Left lung (tissue), 10 donors: ENCODE measurements around the gene TRIM14. TPM values are rescaled to one million over a fixed set of nuclear protein-coding genes. Genes with fewer than 3 reads are reported as not detected.

Source experiments
- ATAC-seq: fragments of 200-7000 bp; cut with Tn5 transposase; one replicate; pipeline ENCODE4 v1.9.1; 2020; ENCODE audit warnings: moderate library complexity
- DNase-seq, 4 donors: peaks; one replicate each; pipeline ENCODE4 v3.0.0-alpha.2; 2013 to 2020
- H3K27ac ChIP-seq, 2 donors: fragments of 200-600 bp; sonication (generic) in 1 of 2; one replicate each; pipeline versions ENCODE4 v1.5.0 to v1.8.0; 2020 to 2021
- H3K27me3 ChIP-seq, 2 donors: fragments of 200-600 bp; sonication (generic) in 1 of 2; one replicate each; pipeline versions ENCODE4 v1.5.0 to v1.8.0; 2020 to 2021
- H3K36me3 ChIP-seq, 2 donors: fragments of 200-600 bp; sonication (generic) in 1 of 2; one replicate each; pipeline versions ENCODE4 v1.5.0 to v1.8.0; 2020 to 2021
- H3K4me1 ChIP-seq, 2 donors: fragments of 200-600 bp; one replicate each; pipeline ENCODE4 v1.8.0; 2021
- H3K4me3 ChIP-seq, 2 donors: fragments of 200-600 bp; sonication (generic) in 1 of 2; one replicate each; pipeline versions ENCODE4 v1.5.0 to v1.8.0; 2020 to 2021; ENCODE audit warnings: mild to moderate bottlenecking in 1 of 2
- H3K9me3 ChIP-seq, 2 donors: fragments of 200-600 bp; sonication (generic) in 1 of 2; one replicate each; pipeline versions ENCODE4 v1.5.0 to v1.8.0; 2020 to 2021
- intact Hi-C, 2 donors: fragments of 100-400 bp; cut with DNase I; formaldehyde crosslinking; loops; one replicate each; pipeline versions ENCODE4 v1.11.2 to v1.14.2; 2022
- polyA plus RNA-seq, 6 donors: library from polyadenylated mRNA; unstranded; fragments of 120-200 nt; gene quantifications; one replicate each; pipeline ENCODE4 v1.2.1, GENCODE V29; 2013; ENCODE audit not compliant: insufficient read length in 6 of 6
- total RNA-seq, 2 donors: library from RNA; stranded (reverse); fragmentation: NEBNext Ultra II Directional; extraction: Animal tissue kit (Norgen Biotek cat#: 25700); gene quantifications; one replicate each; pipeline ENCODE4 v1.2.1, GENCODE V29; 2021
- TF ChIP-seq, protein P1 (sequence below), 2 donors: fragments of 200-600 bp; sonication (generic) in 1 of 2; IDR thresholded peaks; one replicate each; pipeline versions ENCODE4 v1.5.0 to v1.8.0; 2021; ENCODE audit warnings: antibody characterized with exemption in 2 of 2
- donor health status: DM: no; HTN: yes; CAD: no.
- donor health status: DM: no; HTN: no; CAD: no.

TRIM14 gene
- total and polyA plus RNA-seq, 8 donors, result 9.0 to 37.2 (median 10.4) TPM

- Histone ChIP-seq H3K4me1 (peaks cover 6 to 39% of the 10 kb centered on the region in 2 donors), H3K27me3 (no peaks in the 10 kb centered on the region), H3K36me3 (peaks cover 0 to 27% of the 10 kb centered on the region in 2 donors), H3K27ac (peak overlapping the region; percentile 94 to 99), H3K9me3 (no peaks in the 10 kb centered on the region), H3K4me3 (peak overlapping the region; percentile 86 to 92)
- intact Hi-C loops, result no loop called here
- DNase-seq, result peak in 1 of 4 donors; percentile 18
- TF ChIP-seq, protein P1, sequence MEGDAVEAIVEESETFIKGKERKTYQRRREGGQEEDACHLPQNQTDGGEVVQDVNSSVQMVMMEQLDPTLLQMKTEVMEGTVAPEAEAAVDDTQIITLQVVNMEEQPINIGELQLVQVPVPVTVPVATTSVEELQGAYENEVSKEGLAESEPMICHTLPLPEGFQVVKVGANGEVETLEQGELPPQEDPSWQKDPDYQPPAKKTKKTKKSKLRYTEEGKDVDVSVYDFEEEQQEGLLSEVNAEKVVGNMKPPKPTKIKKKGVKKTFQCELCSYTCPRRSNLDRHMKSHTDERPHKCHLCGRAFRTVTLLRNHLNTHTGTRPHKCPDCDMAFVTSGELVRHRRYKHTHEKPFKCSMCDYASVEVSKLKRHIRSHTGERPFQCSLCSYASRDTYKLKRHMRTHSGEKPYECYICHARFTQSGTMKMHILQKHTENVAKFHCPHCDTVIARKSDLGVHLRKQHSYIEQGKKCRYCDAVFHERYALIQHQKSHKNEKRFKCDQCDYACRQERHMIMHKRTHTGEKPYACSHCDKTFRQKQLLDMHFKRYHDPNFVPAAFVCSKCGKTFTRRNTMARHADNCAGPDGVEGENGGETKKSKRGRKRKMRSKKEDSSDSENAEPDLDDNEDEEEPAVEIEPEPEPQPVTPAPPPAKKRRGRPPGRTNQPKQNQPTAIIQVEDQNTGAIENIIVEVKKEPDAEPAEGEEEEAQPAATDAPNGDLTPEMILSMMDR (IDR thresholded peaks at IDR 0.05), result no peak
- ATAC-seq, result peak; percentile 5
Measured at GRCh38 chr9:98057138-98057799, 61.8 kb downstream of the TRIM14 start.

DNA sequence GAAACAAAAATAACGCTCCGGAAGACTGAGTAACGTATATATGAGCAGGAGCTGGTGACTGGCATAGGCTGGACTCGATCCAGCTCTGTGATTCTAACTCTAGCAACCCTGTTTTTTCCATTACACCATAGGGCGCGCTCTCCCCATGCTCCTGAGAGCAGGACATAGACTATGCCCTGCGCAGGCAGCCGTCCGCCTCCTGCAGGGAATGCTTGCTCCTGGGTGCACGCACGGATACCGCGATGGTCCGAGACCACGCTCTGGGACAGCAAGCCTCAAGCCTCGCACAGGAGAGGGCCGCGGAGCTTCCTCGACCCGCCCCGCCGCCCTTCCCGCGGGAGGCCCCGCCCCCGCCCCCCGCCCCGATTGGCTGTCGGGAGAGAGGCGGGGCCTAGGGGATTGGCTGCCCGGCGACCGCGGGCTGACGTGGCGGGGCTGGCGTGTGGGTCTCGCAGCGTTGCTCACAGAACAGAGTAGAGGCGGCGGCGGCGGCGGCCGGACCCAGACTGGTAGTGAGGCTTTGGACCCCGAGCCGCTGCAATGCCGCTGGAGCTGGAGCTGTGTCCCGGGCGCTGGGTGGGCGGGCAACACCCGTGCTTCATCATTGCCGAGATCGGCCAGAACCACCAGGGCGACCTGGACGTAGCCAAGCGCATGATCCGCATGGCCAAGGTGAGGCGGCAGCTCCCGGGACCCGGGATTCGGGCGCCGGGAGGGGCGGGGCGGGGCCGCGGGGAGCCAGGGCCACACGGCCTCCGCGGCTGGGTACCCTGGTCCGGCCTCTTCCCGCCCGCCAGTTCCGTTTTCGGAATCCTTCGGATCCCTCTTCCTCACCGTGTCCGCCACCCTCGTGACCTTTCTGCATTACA lies 62.5 kb downstream of the TRIM14 start, which contains the start of gene NANS:
NANS (plus strand) TSS at position 464 of the 869 bp plus-strand sequence; CDS start at position 541, 77 bp downstream.
- intact Hi-C loops, result no loop called here
- TF ChIP-seq, protein P1 (IDR thresholded peaks at IDR 0.05), result no peak
- Histone ChIP-seq H3K36me3 (peaks cover 0 to 20% of the 10 kb centered on the region in 2 donors), H3K4me3 (peak within 1 kb of the TSS; percentile 86 to 92), H3K27me3 (no peaks in the 10 kb centered on the region), H3K4me1 (peaks cover 6 to 39% of the 10 kb centered on the region in 2 donors), H3K9me3 (no peaks in the 10 kb centered on the region), H3K27ac (peak within 1 kb of the TSS; percentile 94 to 99)
- DNase-seq (peak; percentile 79 to 98 (median 94)), ATAC-seq (peak; percentile 99)

- TF ChIP-seq, protein P1 (IDR thresholded peaks at IDR 0.05), result no peak
- Histone ChIP-seq H3K27ac (no peak overlapping the region), H3K4me3 (no peak overlapping the region), H3K36me3 (peaks cover 0 to 5% of the 10 kb centered on the region in 2 donors), H3K4me1 (peaks cover 6 to 30% of the 10 kb centered on the region in 2 donors), H3K27me3 (no peaks in the 10 kb centered on the region), H3K9me3 (no peaks in the 10 kb centered on the region)
- no peak for DNase-seq
- ATAC-seq, result no peak
- intact Hi-C loops, result no loop called here
Measured at GRCh38 chr9:98054376-98054951, 64.6 kb downstream of the TRIM14 start.

- no peak for DNase-seq
- no peaks in the 10 kb centered on the region for H3K27me3 ChIP-seq
- intact Hi-C loops, result no loop called here
Measured at GRCh38 chr9:98050351-98050750, 68.7 kb downstream of the TRIM14 start.

More at GRCh38 chr9:98050351-98050750, 68.7 kb downstream of the TRIM14 start:
- Histone ChIP-seq H3K36me3 (no peaks in the 10 kb centered on the region), H3K4me1 (peaks cover 0 to 11% of the 10 kb centered on the region in 2 donors), H3K4me3 (no peak overlapping the region), H3K9me3 (no peaks in the 10 kb centered on the region), H3K27ac (no peak overlapping the region)
- no peak for ATAC-seq
- TF ChIP-seq, protein P1 (IDR thresholded peaks at IDR 0.05), result no peak
